GM23338 (cell line): Measurements from ENCODE around the gene PHACTR2. TPM values are rescaled to one million over a fixed set of nuclear protein-coding genes. Genes with fewer than 3 reads are reported as not detected.

Experiments used
- ATAC-seq: fragments of 200-7000 bp; cut with Tn5 transposase; 3 replicates; pipeline ENCODE4 v1.9.1; 2020
- DNase-seq: peaks from one replicate; pipeline ENCODE4 v3.0.0-alpha.2; 2015; ENCODE audit warnings: low spot score
- H2AFZ ChIP-seq: fragments of 200-600 bp; sonication (generic); 2 replicates; pipeline ENCODE4 v1.8.0; 2016; ENCODE audit warnings: antibody characterized with exemption, mild to moderate bottlenecking, moderate library complexity
- H3F3A ChIP-seq: fragments of 200-600 bp; sonication (generic); replicated peaks from 2 replicates; pipeline ENCODE4 v1.8.0; 2017; ENCODE audit warnings: antibody characterized with exemption, mixed run types, low read depth
- H3K27ac ChIP-seq: fragments of 200-600 bp; sonication (generic); 2 replicates; pipeline ENCODE4 v1.6.1; 2016; ENCODE audit warnings: low read depth
- H3K27me3 ChIP-seq: fragments of 200-600 bp; sonication (generic); 2 replicates; pipeline ENCODE4 v1.8.0; 2016; ENCODE audit warnings: mild to moderate bottlenecking, mixed run types, moderate library complexity; ENCODE audit not compliant: insufficient read depth
- H3K36me3 ChIP-seq: fragments of 200-600 bp; sonication (generic); 2 replicates; pipeline ENCODE4 v1.8.0; 2016; ENCODE audit warnings: mild to moderate bottlenecking; ENCODE audit not compliant: insufficient read depth
- H3K4me1 ChIP-seq: fragments of 200-600 bp; sonication (generic); 2 replicates; pipeline ENCODE4 v1.8.0; 2016; ENCODE audit warnings: mild to moderate bottlenecking, moderate library complexity; ENCODE audit not compliant: insufficient read depth
- H3K4me2 ChIP-seq: fragments of 200-600 bp; sonication (generic); 2 replicates; pipeline ENCODE4 v1.7.1; 2017; ENCODE audit warnings: mixed run types
- H3K4me3 ChIP-seq: fragments of 200-600 bp; sonication (generic); 2 replicates; pipeline ENCODE4 v1.6.1; 2016; ENCODE audit warnings: mixed run types
- H3K79me2 ChIP-seq: fragments of 200-600 bp; sonication (generic); replicated peaks from 2 replicates; pipeline ENCODE4 v1.8.0; 2017; ENCODE audit warnings: mild to moderate bottlenecking; ENCODE audit not compliant: insufficient read depth
- H3K9me2 ChIP-seq: fragments of 200-600 bp; sonication (generic); 2 replicates; pipeline ENCODE4 v1.8.0; 2017; ENCODE audit not compliant: insufficient read depth
- H4K20me1 ChIP-seq: fragments of 200-600 bp; sonication (generic); replicated peaks from 2 replicates; pipeline ENCODE4 v1.8.0; 2017; ENCODE audit warnings: mild to moderate bottlenecking; ENCODE audit not compliant: insufficient read depth
- H3K27ac Mint-ChIP-seq: 2 replicates; pipeline ENCODE4 v1.8.0; 2020; ENCODE audit warnings: inconsistent platforms, mild to moderate bottlenecking, moderate library complexity, mixed read lengths
- H3K27me3 Mint-ChIP-seq: 3 replicates; pipeline ENCODE4 v1.8.0; 2022; ENCODE audit warnings: low read depth, mild to moderate bottlenecking, moderate library complexity, mixed read lengths, inconsistent platforms; ENCODE audit not compliant: insufficient read depth, poor library complexity
- H3K36me3 Mint-ChIP-seq: 3 replicates; pipeline ENCODE4 v1.8.0; 2021; ENCODE audit warnings: low read depth, mild to moderate bottlenecking, inconsistent platforms, moderate library complexity, mixed read lengths
- H3K4me1 Mint-ChIP-seq: 3 replicates; pipeline ENCODE4 v1.8.0; 2020; ENCODE audit warnings: mild to moderate bottlenecking, inconsistent platforms, mixed read lengths
- H3K4me3 Mint-ChIP-seq: 3 replicates; pipeline ENCODE4 v1.8.0; 2021; ENCODE audit warnings: moderate library complexity, mild to moderate bottlenecking, inconsistent platforms, mixed read lengths
- H3K9me3 Mint-ChIP-seq: 3 replicates; pipeline ENCODE4 v1.8.0; 2020; ENCODE audit warnings: moderate library complexity, mild to moderate bottlenecking, inconsistent platforms, mixed read lengths
- NANOG ChIP-seq: IDR thresholded peaks from 2 replicates; pipeline ENCODE4 v1.6.1; 2016; ENCODE audit warnings: antibody characterized with exemption, borderline replicate concordance
- POLR2AphosphoS5 ChIP-seq: IDR thresholded peaks from 2 replicates; pipeline ENCODE4 v1.6.1; 2016; ENCODE audit warnings: antibody characterized with exemption, low read depth
- STAT1 ChIP-seq: IDR thresholded peaks from one replicate; pipeline ENCODE4 v1.6.1; 2016; ENCODE audit warnings: antibody characterized with exemption; ENCODE audit not compliant: unreplicated experiment
- ZNF114 ChIP-seq: fragments of 250-450 bp; sonication (Bioruptor Pico); IDR thresholded peaks from 2 replicates; pipeline ENCODE4 v1.5.0; 2020; ENCODE audit warnings: mild to moderate bottlenecking, moderate library complexity
- polyA plus RNA-seq: library from polyadenylated mRNA; unstranded; fragments of >200 nt; fragmentation: Nextera tagmentation; extraction: Ambion mirVana; gene quantifications from 2 replicates; pipeline ENCODE4 v1.2.1, GENCODE V29; 2016
- total RNA-seq: library from RNA; depleted of rRNA; stranded (reverse); fragments of >200 nt; shearing (Covaris generic); gene quantifications from 2 replicates; pipeline ENCODE4 v1.2.3, GENCODE V29; 2014
- TF ChIP-seq, protein P1 (sequence below), 2 experiments: fragments of 200-600 bp in 1 of 2; sonication (generic) in 1 of 2; conservative IDR thresholded peaks; 2 replicates each; pipeline versions ENCODE4 v1.5.1 to v1.6.1; 2016 to 2017; ENCODE audit warnings: antibody characterized with exemption in 2 of 2, low read depth in 2 of 2, mild to moderate bottlenecking in 2 of 2, moderate library complexity in 1 of 2
- TF ChIP-seq, protein P2 (sequence below): IDR thresholded peaks from 2 replicates; pipeline ENCODE4 v1.6.1; 2016; ENCODE audit warnings: antibody characterized with exemption
- TF ChIP-seq, protein P3 (sequence below): IDR thresholded peaks from one replicate; pipeline ENCODE4 v1.6.1; 2018; ENCODE audit warnings: antibody characterized with exemption; ENCODE audit not compliant: unreplicated experiment

The PHACTR2 gene
- total and polyA plus RNA-seq, 2 experiments from 2014 or later, result 67.7 to 105 TPM

DNA sequence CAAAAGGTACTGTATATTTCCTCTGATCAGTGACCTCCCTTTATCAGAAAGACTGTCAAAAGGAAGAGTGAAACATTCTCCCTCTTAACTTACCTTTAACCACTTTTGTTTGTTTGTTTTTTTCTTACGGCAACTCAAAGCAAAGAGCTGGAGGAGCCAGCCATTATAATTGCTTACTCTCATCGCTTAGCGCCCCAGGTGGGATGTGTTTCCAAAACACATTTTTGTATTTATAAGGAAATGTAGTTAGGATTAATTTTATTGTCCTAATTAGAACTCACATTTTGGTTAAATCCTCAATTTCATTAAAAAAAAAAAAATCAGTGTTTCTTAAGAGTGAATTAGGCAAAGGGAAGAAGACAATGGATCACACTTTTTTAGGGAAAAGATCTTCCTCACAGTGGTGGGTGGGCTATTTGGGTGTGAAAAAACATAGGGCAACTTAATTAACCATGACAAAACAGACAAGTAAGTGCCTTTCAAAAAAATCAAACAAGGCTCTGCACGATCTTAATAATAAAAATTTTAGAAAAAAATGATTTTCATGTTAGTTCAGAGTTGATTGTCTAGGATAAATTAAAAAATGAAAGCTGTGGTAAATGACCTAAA is 1.2 kb upstream of the PHACTR2 start:
- Mint-ChIP-seq H3K27me3 (no peaks in the 10 kb centered on the region), H3K27ac (0 out of 2 replicates have a peak overlapping the region, but pooled peaks have one; percentile 24), H3K4me1 (peaks cover 60% of the 10 kb centered on the region), H3K36me3 (no peaks in the 10 kb centered on the region), H3K9me3 (no peaks in the 10 kb centered on the region), H3K4me3 (peak overlapping the region; percentile 48)
- DNase-seq (peak; percentile 70), ATAC-seq (no peak)
- Histone ChIP-seq H3F3A (no peaks in the 10 kb centered on the region), H3K9me2 (no peaks in the 10 kb centered on the region), H3K27ac (peak overlapping the region; percentile 64), H3K79me2 (peaks cover 33% of the 10 kb centered on the region), H4K20me1 (0 out of 2 replicates have a peak, but pooled peaks cover 4% of the 10 kb centered on the region), H3K36me3 (no peaks in the 10 kb centered on the region), H2AFZ (no peak overlapping the region), H3K27me3 (no peaks in the 10 kb centered on the region), H3K4me3 (peak overlapping the region; percentile 15), H3K4me1 (peaks cover 64% of the 10 kb centered on the region), H3K4me2 (peak overlapping the region; percentile 61)
- TF ChIP-seq NANOG, result peak; percentile 32; the same call in 1 of the 2 replicates
- TF ChIP-seq, protein P1, sequence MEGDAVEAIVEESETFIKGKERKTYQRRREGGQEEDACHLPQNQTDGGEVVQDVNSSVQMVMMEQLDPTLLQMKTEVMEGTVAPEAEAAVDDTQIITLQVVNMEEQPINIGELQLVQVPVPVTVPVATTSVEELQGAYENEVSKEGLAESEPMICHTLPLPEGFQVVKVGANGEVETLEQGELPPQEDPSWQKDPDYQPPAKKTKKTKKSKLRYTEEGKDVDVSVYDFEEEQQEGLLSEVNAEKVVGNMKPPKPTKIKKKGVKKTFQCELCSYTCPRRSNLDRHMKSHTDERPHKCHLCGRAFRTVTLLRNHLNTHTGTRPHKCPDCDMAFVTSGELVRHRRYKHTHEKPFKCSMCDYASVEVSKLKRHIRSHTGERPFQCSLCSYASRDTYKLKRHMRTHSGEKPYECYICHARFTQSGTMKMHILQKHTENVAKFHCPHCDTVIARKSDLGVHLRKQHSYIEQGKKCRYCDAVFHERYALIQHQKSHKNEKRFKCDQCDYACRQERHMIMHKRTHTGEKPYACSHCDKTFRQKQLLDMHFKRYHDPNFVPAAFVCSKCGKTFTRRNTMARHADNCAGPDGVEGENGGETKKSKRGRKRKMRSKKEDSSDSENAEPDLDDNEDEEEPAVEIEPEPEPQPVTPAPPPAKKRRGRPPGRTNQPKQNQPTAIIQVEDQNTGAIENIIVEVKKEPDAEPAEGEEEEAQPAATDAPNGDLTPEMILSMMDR (conservative IDR thresholded peaks at IDR 0.05; ENCODE audit: low read depth in 2 of 2), result no peak

DNA sequence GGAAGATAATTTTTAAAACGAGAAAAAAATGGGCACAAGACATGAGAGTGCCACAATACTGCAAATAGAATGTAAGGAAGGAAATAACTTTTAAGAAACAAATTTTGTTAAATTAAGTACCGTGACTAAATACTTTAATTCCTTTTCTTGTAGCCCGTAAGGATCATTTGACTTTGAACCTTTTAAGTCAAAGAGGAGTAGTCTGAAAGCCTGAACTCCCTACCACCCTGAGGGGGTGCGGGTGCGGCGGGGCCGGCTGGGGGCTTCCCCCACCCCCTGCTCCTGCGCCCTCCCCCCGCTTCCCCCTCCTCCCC is 231 bp upstream of the PHACTR2 start:
- H3K4me1 Mint-ChIP-seq, result peaks cover 64% of the 10 kb centered on the region
- H3K9me3 Mint-ChIP-seq, result peaks cover 6% of the 10 kb centered on the region; the same call in 2 of the 3 replicates
- ATAC-seq, result no peak
- TF ChIP-seq STAT1, result no peak
- TF ChIP-seq, protein P2, sequence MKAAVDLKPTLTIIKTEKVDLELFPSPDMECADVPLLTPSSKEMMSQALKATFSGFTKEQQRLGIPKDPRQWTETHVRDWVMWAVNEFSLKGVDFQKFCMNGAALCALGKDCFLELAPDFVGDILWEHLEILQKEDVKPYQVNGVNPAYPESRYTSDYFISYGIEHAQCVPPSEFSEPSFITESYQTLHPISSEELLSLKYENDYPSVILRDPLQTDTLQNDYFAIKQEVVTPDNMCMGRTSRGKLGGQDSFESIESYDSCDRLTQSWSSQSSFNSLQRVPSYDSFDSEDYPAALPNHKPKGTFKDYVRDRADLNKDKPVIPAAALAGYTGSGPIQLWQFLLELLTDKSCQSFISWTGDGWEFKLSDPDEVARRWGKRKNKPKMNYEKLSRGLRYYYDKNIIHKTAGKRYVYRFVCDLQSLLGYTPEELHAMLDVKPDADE, result no peak
- TF ChIP-seq NANOG, result no peak
- H3K4me3 ChIP-seq, result peak overlapping the region; percentile 79
- peaks cover 64% of the 10 kb centered on the region for H3K4me1 ChIP-seq
- H3K27me3 ChIP-seq, result no peaks in the 10 kb centered on the region
- DNase-seq, result no peak
- peak overlapping the region; percentile 60 for H3K4me2 ChIP-seq
- peaks cover 9% of the 10 kb centered on the region for H3K36me3 Mint-ChIP-seq
- peaks cover 43% of the 10 kb centered on the region for H3K79me2 ChIP-seq
- no peaks in the 10 kb centered on the region for H3F3A ChIP-seq
- H3K27ac Mint-ChIP-seq, result no peak overlapping the region
- 0 out of 2 replicates have a peak, but pooled peaks cover 4% of the 10 kb centered on the region for H4K20me1 ChIP-seq
- H2AFZ ChIP-seq, result no peak overlapping the region
- H3K36me3 ChIP-seq, result no peaks in the 10 kb centered on the region
- H3K9me2 ChIP-seq, result no peaks in the 10 kb centered on the region
- H3K27ac ChIP-seq, result peak overlapping the region; percentile 64
- H3K4me3 Mint-ChIP-seq, result peak overlapping the region; percentile 88
- no peaks in the 10 kb centered on the region for H3K27me3 Mint-ChIP-seq

DNA sequence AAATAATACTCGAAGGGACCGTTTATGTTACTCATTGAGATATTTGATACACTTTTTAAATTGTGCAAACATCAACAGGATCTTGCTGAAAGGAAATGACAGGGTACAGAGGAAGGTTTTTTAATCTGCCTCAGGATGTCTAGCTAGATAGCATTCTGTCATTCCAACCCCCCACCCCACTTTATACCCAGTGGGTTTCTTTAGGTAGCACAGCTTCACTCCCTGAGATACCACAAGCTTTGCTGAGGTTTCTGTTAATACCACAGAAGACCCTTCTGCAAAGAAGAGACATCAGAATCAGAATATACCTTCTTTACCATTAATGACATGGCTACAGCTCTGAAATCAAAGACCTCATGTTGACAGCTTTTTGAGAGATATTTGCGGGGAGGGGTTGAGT is 1.3 kb downstream of the PHACTR2 start:
- ATAC-seq, result no peak

More for the DNA sequence above, 1.3 kb downstream of the PHACTR2 start:
- peaks cover 52% of the 10 kb centered on the region for H3K4me1 Mint-ChIP-seq
- no peak overlapping the region for H3K27ac Mint-ChIP-seq
- Histone ChIP-seq H3K4me3 (peak overlapping the region; percentile 79), H2AFZ (no peak overlapping the region), H3K9me2 (no peaks in the 10 kb centered on the region), H3K27me3 (no peaks in the 10 kb centered on the region), H3K4me2 (peak overlapping the region; percentile 76), H4K20me1 (0 out of 2 replicates have a peak, but pooled peaks cover 4% of the 10 kb centered on the region), H3K27ac (no peak overlapping the region), H3F3A (no peaks in the 10 kb centered on the region), H3K36me3 (no peaks in the 10 kb centered on the region), H3K79me2 (peaks cover 58% of the 10 kb centered on the region), H3K4me1 (peaks cover 52% of the 10 kb centered on the region)
- H3K27me3 Mint-ChIP-seq, result no peaks in the 10 kb centered on the region
- H3K36me3 Mint-ChIP-seq, result peaks cover 20% of the 10 kb centered on the region
- TF ChIP-seq, protein P1 (conservative IDR thresholded peaks at IDR 0.05; ENCODE audit: low read depth in 2 of 2), result no peak
- TF ChIP-seq, protein P3, sequence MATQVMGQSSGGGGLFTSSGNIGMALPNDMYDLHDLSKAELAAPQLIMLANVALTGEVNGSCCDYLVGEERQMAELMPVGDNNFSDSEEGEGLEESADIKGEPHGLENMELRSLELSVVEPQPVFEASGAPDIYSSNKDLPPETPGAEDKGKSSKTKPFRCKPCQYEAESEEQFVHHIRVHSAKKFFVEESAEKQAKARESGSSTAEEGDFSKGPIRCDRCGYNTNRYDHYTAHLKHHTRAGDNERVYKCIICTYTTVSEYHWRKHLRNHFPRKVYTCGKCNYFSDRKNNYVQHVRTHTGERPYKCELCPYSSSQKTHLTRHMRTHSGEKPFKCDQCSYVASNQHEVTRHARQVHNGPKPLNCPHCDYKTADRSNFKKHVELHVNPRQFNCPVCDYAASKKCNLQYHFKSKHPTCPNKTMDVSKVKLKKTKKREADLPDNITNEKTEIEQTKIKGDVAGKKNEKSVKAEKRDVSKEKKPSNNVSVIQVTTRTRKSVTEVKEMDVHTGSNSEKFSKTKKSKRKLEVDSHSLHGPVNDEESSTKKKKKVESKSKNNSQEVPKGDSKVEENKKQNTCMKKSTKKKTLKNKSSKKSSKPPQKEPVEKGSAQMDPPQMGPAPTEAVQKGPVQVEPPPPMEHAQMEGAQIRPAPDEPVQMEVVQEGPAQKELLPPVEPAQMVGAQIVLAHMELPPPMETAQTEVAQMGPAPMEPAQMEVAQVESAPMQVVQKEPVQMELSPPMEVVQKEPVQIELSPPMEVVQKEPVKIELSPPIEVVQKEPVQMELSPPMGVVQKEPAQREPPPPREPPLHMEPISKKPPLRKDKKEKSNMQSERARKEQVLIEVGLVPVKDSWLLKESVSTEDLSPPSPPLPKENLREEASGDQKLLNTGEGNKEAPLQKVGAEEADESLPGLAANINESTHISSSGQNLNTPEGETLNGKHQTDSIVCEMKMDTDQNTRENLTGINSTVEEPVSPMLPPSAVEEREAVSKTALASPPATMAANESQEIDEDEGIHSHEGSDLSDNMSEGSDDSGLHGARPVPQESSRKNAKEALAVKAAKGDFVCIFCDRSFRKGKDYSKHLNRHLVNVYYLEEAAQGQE, result no peak
- TF ChIP-seq ZNF114 (CRISPR knock-in tag) (no peak), POLR2AphosphoS5 (no peak)
- DNase-seq, result no peak
- H3K9me3 Mint-ChIP-seq, result peaks cover 18% of the 10 kb centered on the region
- peak overlapping the region; percentile 88 for H3K4me3 Mint-ChIP-seq
